Measurements from ENCODE around the gene ATOH7.
"Not testable (repeated sequence)": the region's sequence is repeated elsewhere in the genome, so short reads cannot be mapped to it uniquely, and the experiment has no call there.

Gene ATOH7

DNA sequence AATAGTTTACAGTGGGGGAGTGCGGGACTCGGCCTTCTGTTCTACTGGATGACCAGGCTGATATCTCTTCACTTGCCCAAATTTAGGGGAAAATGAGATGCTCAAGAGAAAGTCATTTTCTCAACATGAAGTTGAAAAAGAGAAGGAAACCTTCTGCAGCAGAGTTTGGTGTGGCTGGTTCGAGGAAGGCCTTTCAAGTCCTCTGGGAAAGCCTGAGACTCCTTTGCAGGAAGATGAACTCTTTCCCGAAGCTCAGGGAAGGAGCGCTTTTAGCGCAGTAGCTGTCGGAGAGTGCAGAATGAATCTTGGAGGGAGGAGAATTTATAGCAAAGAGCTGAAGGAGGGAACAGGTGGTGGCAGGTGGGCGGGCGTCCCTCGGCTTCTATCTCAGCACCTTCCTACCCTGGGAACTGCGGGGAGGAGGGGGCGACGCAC, at the start of gene ATOH7:
ATOH7 (minus strand) TSS at position 297 of the 435 bp plus-strand sequence. CDS start 436 bp downstream, outside the sequence.
- no peak for DNase-seq (ENCODE audit: low read depth)

DNA sequence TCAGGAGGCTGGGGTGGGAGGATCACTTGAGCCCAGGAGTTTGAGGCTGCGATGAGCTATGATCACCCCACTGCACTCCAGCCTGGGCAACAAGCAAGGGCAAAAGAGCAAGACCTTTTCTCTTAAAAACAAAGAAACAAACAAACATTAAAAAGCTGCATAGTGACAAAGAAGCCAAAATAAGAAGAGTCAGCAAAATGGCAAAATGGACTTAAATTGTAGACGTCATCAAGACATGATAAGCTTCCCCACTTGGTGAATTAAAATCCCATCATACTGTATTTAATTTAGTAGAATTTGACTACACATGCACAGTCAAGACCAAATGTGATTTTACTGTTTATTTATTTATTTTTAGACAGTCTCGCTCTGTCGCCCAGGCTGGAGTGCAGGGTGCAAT, 48.8 kb upstream of the ATOH7 start:
- DNase-seq (ENCODE audit: low read depth), result no peak

DNA sequence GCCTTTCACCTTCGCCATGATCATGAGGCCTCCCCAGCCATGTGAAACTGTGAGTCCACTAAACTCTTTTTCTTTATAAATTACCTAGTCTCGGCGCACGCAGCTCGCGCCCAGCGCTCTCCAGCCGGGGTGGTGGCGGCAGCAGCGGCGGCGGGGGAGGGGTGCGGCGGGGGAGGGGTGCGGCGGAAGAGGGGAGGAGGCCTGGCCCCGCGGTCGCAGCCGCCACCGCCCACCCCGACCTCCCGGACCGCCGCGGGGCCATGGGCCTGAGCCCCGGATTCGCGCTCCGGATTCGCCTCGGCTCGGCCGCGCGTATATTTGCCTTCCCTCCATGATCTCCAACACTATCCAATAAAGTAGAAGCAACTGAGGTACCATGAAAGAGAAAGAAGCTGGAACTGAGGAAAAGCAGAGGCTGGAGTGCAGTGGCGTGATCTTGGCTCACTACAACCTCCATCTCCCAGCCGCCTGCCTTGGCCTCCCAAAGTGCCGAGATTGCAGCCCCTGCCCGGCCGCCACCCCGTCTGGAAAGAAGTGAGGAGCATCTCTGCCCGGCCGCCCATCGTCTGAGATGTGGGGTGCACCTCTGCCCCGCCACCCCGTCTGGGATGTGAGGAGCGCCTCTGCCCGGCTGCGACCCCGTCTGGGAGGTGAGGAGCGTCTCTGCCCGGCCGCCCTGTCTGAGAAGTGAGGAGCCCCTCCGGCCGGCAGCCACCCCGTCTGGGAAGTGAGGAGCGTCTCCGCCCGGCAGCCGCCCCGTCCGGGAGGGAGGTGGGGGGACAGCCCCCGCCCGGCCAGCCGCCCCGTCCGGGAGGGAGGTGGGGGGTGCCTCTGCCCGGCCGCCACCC, 47.2 kb upstream of the ATOH7 start:
- not testable (repeated sequence) for DNase-seq (ENCODE audit: low read depth)

GRCh38 chr10:68277814-68278213, 45.9 kb upstream of the ATOH7 start:
- not testable (repeated sequence) for DNase-seq (ENCODE audit: low read depth)

DNA sequence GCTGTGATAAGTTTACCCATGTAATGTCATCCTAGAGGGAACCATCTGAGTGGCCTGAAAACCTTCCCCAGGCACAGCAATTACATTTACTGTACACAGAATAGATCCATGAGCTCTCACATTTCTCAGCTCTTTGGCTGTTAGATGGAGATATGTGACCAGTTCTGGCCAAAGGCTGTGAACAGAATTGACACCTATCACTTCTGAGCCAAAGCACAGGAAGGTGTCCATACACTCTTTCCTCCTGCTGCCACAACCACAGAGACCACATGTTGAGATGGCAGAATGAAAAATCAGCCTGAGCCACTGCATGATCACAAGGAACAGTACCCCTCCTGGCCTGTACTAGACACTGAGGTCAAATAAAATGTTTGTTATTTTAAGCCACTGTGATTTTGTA, 44.3 kb upstream of the ATOH7 start:
- DNase-seq (ENCODE audit: low read depth), result no peak

DNA sequence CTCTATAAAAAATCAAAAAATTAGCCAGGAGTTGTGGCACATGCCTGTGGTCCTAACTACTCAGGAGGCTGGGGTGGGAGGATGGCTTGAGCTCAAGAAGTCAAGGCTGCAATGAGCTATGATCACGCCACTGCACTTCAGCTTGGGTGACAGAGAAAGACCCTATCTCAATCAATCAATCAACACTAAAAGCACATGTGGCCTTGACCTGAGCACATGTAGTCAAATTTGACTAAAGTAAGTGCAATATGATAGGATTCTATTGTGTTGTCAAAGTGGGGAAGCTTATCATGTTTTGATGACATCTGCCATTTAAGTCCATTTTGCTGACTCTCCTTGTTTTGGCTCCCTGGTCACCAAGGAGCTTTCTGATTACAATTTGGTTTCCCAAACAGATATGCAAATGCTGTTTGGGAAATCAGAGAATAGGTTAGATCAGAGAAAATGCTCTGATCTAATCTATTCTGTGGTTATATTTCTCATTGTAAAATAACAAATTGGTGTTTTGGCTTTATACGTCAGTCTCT, 43.8 kb upstream of the ATOH7 start:
- no peak for DNase-seq (ENCODE audit: low read depth)

DNA sequence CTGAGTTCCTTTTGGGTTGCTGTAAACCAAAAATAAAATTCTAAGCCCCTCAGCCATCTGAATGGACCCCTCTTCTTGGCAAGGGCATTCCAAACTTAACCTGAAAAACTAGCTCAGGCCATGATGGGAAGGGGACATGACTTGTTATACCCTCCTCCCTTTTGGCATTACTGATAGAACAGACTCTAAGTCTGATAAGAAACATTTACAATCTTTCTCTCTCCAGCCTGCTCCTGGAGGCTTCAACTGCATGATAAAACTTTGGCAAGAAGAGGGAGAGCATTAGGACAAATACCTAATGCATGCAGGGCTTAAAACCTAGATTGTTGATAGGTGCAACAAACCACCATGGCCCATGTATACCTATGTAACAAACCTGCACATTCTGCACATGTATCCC, 40.9 kb upstream of the ATOH7 start:
- no peak for DNase-seq (ENCODE audit: low read depth)

DNA sequence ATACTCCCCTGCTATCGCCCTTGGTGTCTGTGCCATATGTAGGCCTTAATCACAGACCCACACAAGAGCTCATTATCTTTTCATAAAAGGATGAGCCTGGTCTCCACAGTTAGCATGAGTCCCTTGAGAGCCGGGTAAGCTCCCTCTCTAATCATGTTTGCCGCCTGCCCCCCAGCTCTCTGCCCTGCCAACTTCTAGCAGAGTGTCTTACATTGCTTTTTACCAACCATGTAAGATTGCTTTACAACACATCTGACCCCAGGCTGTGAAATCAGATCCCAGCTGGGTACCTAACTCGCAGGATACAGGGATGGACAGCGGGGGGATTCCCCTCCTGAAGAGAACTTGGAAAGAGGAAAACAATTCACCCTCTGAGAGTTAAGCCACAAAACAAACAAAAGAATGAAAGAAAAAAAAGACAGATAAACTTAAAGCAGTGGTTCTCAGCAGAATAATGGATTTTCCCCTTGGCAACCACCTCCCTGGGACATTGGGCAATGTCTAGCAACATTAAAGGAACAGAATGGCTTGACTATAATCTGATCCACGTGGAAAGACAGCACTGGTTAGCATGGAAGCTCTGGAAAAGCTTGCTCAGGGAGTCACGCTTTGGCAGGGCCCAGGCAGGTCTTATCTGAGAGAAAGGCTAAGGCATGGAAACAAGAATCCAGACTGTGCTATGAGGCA, 39.4 kb upstream of the ATOH7 start:
- DNase-seq (ENCODE audit: low read depth), result no peak

- DNase-seq (ENCODE audit: low read depth), result no peak
Measured at GRCh38 chr10:68269562-68270290, 37.8 kb upstream of the ATOH7 start.

DNA sequence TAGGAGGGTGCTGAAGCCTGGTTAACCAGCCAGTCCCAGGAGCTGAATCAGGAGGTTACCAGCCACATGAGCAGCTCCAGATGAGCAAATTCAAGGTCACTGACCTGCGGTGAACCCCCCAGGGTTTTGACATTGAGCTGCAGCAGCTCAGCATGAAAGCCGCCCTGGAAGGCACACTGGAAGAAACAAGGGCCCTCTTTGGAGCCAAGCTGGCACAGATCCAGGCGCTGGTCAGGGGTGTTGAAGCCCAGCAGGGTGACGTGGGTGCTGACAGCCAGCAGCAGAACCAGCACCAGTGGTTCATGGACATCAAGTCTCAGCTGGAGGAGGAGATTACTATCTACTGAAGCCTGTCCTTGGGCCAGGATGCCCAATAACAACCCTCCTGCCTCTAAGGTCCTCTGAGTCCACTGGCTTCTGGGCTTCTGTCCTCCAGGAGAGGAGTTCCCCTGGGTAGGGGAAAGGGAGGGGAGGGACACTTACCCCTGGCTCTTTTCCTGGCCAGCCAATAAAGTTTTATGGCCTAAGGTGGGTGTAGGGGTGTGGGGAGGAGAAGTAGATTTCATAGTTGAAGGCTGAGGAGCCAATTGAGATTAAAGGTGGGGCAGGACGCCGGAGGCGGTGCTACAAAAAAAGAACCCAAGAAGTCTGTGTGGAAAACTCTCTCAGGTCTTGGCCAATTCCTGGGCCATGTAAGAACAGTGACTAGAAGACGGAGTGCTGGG, 29.4 kb upstream of the ATOH7 start:
- no peak for DNase-seq (ENCODE audit: low read depth)

- DNase-seq (ENCODE audit: low read depth), result no peak
Measured at GRCh38 chr10:68253346-68253745, 21.4 kb upstream of the ATOH7 start.

- no peak for DNase-seq (ENCODE audit: low read depth)
Measured at GRCh38 chr10:68251625-68252495, 19.9 kb upstream of the ATOH7 start.

DNA sequence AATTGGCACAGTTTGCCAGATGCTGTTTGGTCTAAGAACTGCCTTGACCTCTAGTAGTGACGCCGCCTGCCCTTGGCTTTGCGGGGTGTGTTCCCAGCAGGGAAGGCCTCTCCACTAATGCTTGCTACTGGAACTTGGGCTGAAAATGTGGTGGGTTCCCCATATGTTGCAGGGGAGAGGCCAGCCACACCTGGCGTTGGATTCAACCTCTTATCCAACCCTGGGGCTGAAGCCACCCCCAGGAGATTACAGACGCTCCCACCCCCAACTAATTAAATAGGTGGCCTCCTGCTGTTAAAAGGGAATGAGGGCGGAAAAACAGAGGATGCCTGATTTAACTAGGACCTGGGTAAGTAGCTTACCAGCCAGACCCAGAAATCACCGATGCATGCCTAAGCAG, 19.2 kb upstream of the ATOH7 start:
- no peak for DNase-seq (ENCODE audit: low read depth)

- no peak for DNase-seq (ENCODE audit: low read depth)
Measured at GRCh38 chr10:68249297-68249696, 17.4 kb upstream of the ATOH7 start.

DNA sequence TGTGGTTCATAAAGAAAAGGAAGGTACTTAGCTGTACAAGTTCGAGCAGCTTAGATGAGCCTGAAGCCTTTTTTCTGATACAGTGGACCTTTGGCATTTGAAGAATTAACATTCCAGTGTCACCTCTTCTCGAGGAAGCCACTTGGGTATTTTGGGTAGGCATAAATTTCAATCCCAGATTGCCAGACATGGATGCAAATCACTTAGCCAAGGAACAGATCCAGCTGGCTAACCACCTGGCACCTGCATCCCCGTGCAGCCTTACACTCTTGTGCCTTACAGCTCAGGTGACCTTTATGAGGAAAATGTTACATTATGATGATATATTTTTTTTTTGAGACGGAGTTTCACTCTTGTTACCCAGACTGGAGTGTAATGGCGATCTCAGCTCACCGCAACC, 16.0 kb upstream of the ATOH7 start:
- DNase-seq (ENCODE audit: low read depth), result no peak

- DNase-seq (ENCODE audit: low read depth), result not testable (repeated sequence)
Measured at GRCh38 chr10:68246397-68246796, 14.5 kb upstream of the ATOH7 start.

GRCh38 chr10:68242051-68242450, 10.1 kb upstream of the ATOH7 start:
- DNase-seq (ENCODE audit: low read depth), result no peak

DNA sequence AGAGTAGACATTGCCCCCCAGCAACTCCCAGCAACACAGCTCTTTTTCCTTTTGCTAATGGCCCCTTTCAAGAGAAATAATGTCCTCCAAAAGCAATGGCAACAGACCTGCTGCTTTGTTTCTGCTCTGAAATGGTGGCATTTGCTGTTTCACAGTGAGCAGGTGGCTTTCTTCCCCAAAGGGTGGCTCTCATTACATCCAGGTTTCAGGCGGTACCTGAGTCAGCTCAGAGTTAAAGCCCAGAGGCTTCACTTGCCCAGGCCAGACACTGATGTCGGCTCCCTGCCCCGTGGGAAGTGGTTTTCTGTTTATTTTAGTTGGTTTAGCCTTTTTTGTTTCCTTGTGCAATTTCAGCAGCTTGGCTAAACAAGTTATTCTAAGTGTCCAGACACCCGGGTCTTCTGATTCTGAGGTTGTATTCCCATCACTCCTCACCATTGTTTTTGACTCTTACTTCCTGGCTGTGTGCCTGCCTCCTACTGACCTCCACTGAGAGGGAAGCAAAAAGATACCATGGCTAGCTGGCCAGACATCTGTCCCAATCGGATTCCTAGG, 7.8 kb upstream of the ATOH7 start:
- DNase-seq (ENCODE audit: low read depth), result no peak

GRCh38 chr10:68239069-68239468, 7.2 kb upstream of the ATOH7 start:
- DNase-seq (ENCODE audit: low read depth), result no peak

GRCh38 chr10:68238371-68238770, 6.5 kb upstream of the ATOH7 start:
- DNase-seq (ENCODE audit: low read depth), result no peak
